ENCODE results near the gene PARVB. TPM values are rescaled to one million over a fixed set of nuclear protein-coding genes. Genes with fewer than 3 reads are reported as not detected.

Gene PARVB
- total RNA-seq, 2 donors from 2014 or later = 4.5 to 11.4 TPM

- TF ChIP-seq, protein P1, sequence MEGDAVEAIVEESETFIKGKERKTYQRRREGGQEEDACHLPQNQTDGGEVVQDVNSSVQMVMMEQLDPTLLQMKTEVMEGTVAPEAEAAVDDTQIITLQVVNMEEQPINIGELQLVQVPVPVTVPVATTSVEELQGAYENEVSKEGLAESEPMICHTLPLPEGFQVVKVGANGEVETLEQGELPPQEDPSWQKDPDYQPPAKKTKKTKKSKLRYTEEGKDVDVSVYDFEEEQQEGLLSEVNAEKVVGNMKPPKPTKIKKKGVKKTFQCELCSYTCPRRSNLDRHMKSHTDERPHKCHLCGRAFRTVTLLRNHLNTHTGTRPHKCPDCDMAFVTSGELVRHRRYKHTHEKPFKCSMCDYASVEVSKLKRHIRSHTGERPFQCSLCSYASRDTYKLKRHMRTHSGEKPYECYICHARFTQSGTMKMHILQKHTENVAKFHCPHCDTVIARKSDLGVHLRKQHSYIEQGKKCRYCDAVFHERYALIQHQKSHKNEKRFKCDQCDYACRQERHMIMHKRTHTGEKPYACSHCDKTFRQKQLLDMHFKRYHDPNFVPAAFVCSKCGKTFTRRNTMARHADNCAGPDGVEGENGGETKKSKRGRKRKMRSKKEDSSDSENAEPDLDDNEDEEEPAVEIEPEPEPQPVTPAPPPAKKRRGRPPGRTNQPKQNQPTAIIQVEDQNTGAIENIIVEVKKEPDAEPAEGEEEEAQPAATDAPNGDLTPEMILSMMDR (IDR thresholded peaks at IDR 0.05) = no peak
- DNase-seq = no peak
- Histone ChIP-seq H3K4me3 (no peak overlapping the region), H3K27ac (no peak overlapping the region), H3K36me3 (no peaks in the 10 kb centered on the region), H3K9me3 (no peaks in the 10 kb centered on the region), H3K9ac (ENCODE audit: low read depth in 2 of 2, low read length in 2 of 2) (no peak overlapping the region), H3K4me1 (no peaks in the 10 kb centered on the region), H3K27me3 (no peaks in the 10 kb centered on the region)
- intact Hi-C loops (cut with DNase I) = no loop called here
These were observed 96.2 kb downstream of the PARVB start for GRCh38 chr22:44120314-44120704.

DNA sequence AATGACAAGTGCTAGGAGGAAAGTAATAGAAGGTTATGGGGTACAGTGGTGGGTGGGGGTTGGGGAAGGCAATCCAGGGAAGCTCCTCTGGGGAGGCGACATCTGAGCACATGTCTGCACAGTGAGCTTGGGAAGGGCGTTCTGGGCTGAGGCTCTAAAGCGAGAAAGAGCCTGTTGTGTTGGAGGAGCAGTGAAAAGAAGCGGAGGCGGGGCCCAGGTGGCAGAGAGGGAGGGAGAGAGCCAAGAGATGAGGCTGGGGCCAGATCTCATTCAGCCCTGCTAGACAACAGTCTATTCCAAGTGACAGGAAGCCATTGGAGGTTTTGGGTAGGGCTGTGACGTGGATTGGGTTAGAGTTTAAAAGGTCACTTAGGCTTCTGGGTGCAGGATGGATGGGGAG lies 101.3 kb downstream of the PARVB start:
- no peak overlapping the region for H3K27ac ChIP-seq
- TF ChIP-seq, protein P1 (IDR thresholded peaks at IDR 0.05) = no peak
- H3K9ac ChIP-seq (ENCODE audit: low read depth in 2 of 2, low read length in 2 of 2) = no peak overlapping the region
- no peaks in the 10 kb centered on the region for H3K9me3 ChIP-seq
- no peaks in the 10 kb centered on the region for H3K27me3 ChIP-seq
- intact Hi-C loops (cut with DNase I) = no loop called here
- no peak overlapping the region for H3K4me3 ChIP-seq
- no peak for DNase-seq
- no peaks in the 10 kb centered on the region for H3K4me1 ChIP-seq
- H3K36me3 ChIP-seq = no peaks in the 10 kb centered on the region

DNA sequence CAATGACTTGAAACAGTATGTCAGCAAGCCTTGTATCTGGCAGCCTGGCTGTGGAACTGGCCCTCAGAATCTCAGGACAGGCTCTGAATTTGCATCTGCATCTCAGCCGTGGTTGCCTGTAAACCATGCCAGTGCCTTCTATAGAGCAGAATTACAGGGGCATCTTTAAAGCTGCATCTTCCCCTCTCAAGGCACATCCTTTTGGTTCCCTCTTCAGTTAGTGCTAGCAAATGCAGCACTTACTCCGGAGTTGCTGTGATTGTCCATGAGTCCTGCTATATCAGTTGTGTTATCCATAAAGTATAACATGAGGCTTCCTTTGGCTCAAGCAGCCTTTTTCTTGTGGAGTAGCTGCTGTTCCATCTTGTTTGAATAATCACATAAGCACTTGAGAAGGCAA lies 102.7 kb downstream of the PARVB start:
- no peak for DNase-seq
- Histone ChIP-seq H3K36me3 (no peaks in the 10 kb centered on the region), H3K27me3 (no peaks in the 10 kb centered on the region), H3K9ac (ENCODE audit: low read depth in 2 of 2, low read length in 2 of 2) (no peak overlapping the region), H3K4me3 (no peak overlapping the region), H3K27ac (no peak overlapping the region), H3K4me1 (no peaks in the 10 kb centered on the region), H3K9me3 (no peaks in the 10 kb centered on the region)
- TF ChIP-seq, protein P1 (IDR thresholded peaks at IDR 0.05) = no peak
- intact Hi-C loops (cut with DNase I) = no loop called here

DNA sequence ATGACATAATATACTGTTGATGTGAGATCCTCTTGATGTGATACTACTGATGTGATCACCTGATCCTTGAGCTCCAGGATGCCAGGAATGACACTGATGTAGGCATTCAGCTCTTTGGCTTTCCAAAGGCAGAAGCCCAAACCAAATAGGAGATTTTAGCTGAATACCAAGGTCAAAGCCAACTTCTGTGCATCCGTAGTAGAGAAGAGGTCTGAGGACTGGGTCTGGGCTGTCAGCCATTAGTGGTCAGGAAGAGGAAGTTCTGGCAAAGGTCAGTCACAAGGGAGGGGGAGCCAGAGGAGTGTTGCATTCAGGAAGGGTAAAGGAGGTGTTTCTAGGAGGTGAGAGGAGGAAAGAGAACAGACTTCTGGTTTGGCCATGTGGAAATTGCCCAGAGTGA lies 103.3 kb downstream of the PARVB start:
- H3K27ac ChIP-seq = no peak overlapping the region
- no peak for DNase-seq
- H3K4me3 ChIP-seq = no peak overlapping the region

DNA sequence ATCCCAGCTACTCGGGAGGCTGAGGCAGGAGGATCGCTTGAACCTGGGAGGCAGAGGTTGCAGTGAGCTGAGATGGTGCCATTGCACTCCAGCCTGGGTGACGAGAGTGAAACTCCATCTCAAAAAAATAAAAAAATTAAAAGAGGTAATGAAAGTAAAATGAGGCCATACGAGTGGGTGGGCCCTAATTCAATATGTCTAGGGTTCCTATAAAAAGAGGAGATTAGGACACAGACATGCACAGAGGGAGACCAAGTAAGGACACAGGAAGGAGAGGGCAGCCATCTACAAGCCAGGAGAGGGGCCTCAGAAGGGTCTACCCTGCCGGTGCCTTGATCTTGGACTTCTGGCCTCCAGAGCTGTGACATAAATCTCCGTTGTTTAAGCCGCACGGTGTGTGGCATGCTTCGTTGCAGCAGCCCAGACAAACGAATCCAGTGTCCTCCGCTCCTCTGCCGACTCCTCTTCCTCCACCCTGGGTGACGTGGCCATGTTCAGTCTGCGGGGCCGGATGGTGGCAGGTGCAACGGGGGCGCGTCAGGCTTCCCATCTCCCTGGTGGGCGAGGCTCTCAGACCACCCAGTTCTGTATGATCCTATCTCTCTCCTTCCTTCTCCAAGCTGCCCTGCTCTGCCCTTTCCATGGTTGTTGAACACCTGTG lies 105.0 kb downstream of the PARVB start:
- Histone ChIP-seq H3K27ac (no peak overlapping the region), H3K27me3 (no peaks in the 10 kb centered on the region), H3K9me3 (no peaks in the 10 kb centered on the region), H3K4me1 (no peaks in the 10 kb centered on the region), H3K9ac (ENCODE audit: low read depth in 2 of 2, low read length in 2 of 2) (no peak overlapping the region), H3K36me3 (no peaks in the 10 kb centered on the region), H3K4me3 (no peak overlapping the region)
- intact Hi-C loops (cut with DNase I) = no loop called here
- DNase-seq = no peak
- TF ChIP-seq, protein P1 (IDR thresholded peaks at IDR 0.05) = no peak

More for the DNA sequence above, 103.3 kb downstream of the PARVB start:
- Histone ChIP-seq H3K4me1 (no peaks in the 10 kb centered on the region), H3K27me3 (no peaks in the 10 kb centered on the region), H3K36me3 (no peaks in the 10 kb centered on the region), H3K9ac (ENCODE audit: low read depth in 2 of 2, low read length in 2 of 2) (no peak overlapping the region), H3K9me3 (no peaks in the 10 kb centered on the region)
- TF ChIP-seq, protein P1 (IDR thresholded peaks at IDR 0.05) = no peak
- intact Hi-C loops (cut with DNase I) = no loop called here

All from colonic mucosa (tissue), 4 donors.